Measurements from ENCODE around the gene CACFD1. TPM values are rescaled to one million over a fixed set of nuclear protein-coding genes. Genes with fewer than 3 reads are reported as not detected.

The CACFD1 gene
- total RNA-seq, 4 donors from 2014 or later = 2.3 to 21.6 (median 5.2) TPM

DNA sequence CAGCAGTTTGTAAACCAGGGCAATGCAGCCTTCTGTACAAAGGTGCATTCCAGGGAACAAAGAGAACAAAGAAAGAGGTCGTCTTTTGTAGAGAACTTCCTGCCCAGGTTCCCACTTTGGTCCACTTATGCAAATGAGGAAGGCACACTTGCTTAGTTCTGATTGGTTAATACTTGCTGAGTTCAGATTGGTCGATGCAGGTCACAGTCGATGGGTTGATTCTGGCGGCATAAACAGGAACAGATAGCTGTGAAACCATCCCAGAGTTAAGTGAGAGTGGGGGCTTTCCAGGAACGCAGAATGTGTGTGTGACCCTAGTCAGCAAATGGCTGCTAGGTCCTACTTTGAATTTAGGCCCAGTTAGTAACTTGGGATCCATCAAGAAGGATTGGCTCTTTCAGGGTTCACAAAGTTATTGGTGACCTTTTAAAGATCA, 39.4 kb upstream of the CACFD1 start:
- intact Hi-C loops (cut with DNase I; ENCODE audit: low total_unique reads) = no loop called here
- Histone ChIP-seq H3K4me3 (no peak overlapping the region), H3K4me1 (peaks cover 0 to 8% of the 10 kb centered on the region in 2 donors)

DNA sequence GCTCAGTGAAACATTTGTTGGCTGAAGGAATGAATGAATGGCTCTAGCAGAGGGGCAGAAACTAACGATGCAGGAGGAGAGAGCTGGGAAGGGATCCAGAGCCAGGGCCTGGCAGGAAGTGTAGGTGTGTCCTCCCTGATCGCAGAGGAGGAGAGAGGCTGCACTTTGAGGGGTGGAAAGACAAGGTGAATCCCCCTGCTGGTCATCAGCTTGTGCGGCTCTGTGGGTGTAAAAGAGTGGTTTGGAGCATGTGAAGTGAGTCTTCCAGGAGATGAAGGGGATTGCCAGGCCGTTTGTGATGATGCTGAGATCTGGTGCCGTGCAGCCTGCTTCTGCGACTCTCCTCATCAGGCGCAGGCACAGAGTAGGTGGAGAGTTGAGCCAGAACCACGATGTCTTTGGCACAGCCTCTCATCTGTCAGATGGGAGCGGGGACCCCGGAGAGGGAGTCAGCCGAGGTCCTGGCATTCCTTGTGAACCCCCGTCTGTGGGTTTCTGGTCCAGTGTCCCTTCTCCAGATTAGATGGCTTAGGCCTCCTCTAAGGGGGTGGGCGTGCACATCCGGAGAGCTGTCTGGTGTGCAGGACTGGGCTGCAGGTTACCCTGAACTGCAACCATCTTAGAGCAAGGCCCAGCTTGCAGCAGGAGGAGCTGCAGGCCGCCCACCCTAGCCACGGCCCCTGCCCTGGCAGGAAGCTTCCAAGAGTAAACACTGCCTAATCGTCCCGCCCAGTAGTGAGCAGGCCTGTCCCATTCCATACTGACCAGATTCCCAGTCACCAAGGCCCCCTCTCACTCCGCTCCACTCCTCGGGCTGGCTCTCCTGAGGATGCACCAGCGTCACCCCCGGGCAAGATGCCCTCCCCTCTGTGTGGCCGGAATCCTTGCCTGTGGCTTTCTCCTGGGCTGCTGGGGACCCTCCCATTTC, 37.9 kb upstream of the CACFD1 start, which contains the start of gene ADAMTS13:
Gene ADAMTS13 (plus strand): TSS at position 753 of the 928 bp plus-strand sequence. CDS start 77 bp downstream, at position 830.
- Histone ChIP-seq H3K4me3 (no peak within 1 kb of the TSS), H3K9me3 (no peaks in the 10 kb centered on the region), H3K27me3 (no peaks in the 10 kb centered on the region), H3K27ac (no peak within 1 kb of the TSS), H3K4me1 (peaks cover 0 to under 1% of the 10 kb centered on the region in 2 donors), H3K36me3 (no peaks in the 10 kb centered on the region)
- DNase-seq = no peak
- intact Hi-C loops (cut with DNase I; ENCODE audit: low total_unique reads) = no loop called here
- TF ChIP-seq POLR2A (IDR thresholded peaks at IDR 0.05) = no peak
- TF ChIP-seq, protein P1, sequence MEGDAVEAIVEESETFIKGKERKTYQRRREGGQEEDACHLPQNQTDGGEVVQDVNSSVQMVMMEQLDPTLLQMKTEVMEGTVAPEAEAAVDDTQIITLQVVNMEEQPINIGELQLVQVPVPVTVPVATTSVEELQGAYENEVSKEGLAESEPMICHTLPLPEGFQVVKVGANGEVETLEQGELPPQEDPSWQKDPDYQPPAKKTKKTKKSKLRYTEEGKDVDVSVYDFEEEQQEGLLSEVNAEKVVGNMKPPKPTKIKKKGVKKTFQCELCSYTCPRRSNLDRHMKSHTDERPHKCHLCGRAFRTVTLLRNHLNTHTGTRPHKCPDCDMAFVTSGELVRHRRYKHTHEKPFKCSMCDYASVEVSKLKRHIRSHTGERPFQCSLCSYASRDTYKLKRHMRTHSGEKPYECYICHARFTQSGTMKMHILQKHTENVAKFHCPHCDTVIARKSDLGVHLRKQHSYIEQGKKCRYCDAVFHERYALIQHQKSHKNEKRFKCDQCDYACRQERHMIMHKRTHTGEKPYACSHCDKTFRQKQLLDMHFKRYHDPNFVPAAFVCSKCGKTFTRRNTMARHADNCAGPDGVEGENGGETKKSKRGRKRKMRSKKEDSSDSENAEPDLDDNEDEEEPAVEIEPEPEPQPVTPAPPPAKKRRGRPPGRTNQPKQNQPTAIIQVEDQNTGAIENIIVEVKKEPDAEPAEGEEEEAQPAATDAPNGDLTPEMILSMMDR (IDR thresholded peaks at IDR 0.05) = no peak

More for the DNA sequence above, 39.4 kb upstream of the CACFD1 start:
- no peak overlapping the region for H3K27ac ChIP-seq
- H3K27me3 ChIP-seq = no peaks in the 10 kb centered on the region
- TF ChIP-seq, protein P1 (IDR thresholded peaks at IDR 0.05) = no peak
- TF ChIP-seq POLR2A (IDR thresholded peaks at IDR 0.05) = no peak
- H3K36me3 ChIP-seq = no peaks in the 10 kb centered on the region
- no peak for DNase-seq
- no peaks in the 10 kb centered on the region for H3K9me3 ChIP-seq

DNA sequence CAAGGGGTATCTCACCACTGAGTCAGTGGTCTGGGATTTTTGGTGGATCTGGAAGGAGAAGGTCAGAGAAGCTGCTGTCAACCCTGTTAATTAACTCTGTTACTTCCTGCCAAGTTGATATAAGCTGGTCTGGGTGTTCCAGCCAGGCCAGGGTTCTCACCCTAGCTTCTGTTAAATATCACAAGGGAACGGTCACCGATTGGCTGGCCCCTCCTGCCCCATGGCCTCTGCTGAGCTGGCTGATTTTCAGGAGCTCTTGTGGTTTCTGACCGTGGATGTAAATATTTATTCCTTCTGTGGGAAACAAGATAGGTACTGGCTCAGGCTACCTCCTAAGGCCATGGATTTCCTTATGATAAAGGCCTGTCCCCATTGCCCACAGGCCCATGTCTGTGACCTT, 36.6 kb upstream of the CACFD1 start:
- Histone ChIP-seq H3K4me3 (no peak overlapping the region), H3K9me3 (no peaks in the 10 kb centered on the region), H3K27ac (no peak overlapping the region), H3K4me1 (peaks cover 0 to 1% of the 10 kb centered on the region in 2 donors), H3K36me3 (no peaks in the 10 kb centered on the region), H3K27me3 (peaks cover 0 to 11% of the 10 kb centered on the region in 2 donors)
- no peak for DNase-seq
- intact Hi-C loops (cut with DNase I; ENCODE audit: low total_unique reads) = no loop called here
- no peak for TF ChIP-seq POLR2A (IDR thresholded peaks at IDR 0.05)
- TF ChIP-seq, protein P1 (IDR thresholded peaks at IDR 0.05) = no peak

DNA sequence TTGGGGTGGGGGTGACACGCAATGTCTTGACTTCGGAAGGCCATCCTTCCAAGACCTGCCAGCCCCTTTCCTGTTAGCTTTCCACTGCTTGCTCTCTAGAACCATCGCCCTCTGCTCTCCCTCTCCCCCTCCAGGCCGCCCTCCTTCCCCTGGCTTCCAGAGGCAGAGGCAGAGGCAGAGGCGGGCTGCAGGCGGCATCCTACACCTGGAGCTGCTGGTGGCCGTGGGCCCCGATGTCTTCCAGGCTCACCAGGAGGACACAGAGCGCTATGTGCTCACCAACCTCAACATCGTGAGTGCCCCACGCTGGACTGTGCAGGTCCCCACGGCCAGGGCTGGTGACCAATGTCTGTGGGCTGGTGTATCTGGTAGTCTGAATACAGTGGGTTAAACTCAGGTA, 35.6 kb upstream of the CACFD1 start:
- H3K36me3 ChIP-seq = no peaks in the 10 kb centered on the region
- peaks cover 0 to 9% of the 10 kb centered on the region in 2 donors for H3K4me1 ChIP-seq
- no peak overlapping the region for H3K4me3 ChIP-seq
- intact Hi-C loops (cut with DNase I; ENCODE audit: low total_unique reads) = no loop called here
- TF ChIP-seq POLR2A (IDR thresholded peaks at IDR 0.05) = no peak
- TF ChIP-seq, protein P1 (IDR thresholded peaks at IDR 0.05) = no peak
- peaks cover 0 to 12% of the 10 kb centered on the region in 2 donors for H3K27me3 ChIP-seq
- no peaks in the 10 kb centered on the region for H3K9me3 ChIP-seq
- DNase-seq = no peak
- H3K27ac ChIP-seq = no peak overlapping the region

DNA sequence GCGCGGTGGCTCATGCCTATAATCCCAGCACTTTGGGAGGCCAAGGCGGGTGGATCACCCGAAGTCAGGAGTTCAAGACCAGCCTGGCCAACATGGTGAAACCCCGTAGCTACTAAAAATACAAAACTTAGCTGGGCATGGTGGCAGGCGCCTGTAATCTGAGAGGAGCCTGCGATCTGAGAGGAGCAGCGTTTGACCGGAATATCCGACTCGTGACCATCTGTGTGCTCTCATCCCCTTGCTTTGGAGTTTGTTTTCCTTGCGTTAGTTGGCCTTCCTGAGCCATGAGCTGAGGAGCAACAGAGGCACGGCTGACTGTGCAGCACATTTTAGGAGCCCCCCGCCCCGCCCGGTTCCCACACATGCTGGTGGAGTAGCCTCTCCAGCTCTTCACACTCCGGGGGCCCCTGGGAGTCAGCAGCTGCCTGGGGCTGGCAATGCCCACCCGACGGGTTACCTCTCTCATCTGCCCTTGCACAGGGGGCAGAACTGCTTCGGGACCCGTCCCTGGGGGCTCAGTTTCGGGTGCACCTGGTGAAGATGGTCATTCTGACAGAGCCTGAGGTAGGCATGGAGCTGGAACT, 34.6 kb upstream of the CACFD1 start:
- Histone ChIP-seq H3K9me3 (no peaks in the 10 kb centered on the region), H3K36me3 (no peaks in the 10 kb centered on the region), H3K4me3 (no peak overlapping the region), H3K27me3 (peaks cover 0 to 12% of the 10 kb centered on the region in 2 donors), H3K27ac (no peak overlapping the region), H3K4me1 (peaks cover 0 to 9% of the 10 kb centered on the region in 2 donors)
- no peak for DNase-seq
- TF ChIP-seq, protein P1 (IDR thresholded peaks at IDR 0.05) = no peak
- TF ChIP-seq POLR2A (IDR thresholded peaks at IDR 0.05) = no peak
- intact Hi-C loops (cut with DNase I; ENCODE audit: low total_unique reads) = no loop called here

Measured in uterus (tissue), 4 donors.